DND-41 (cell line): ENCODE measurements around the gene ZNF580.

ENCODE experiments used
- CTCF ChIP-seq: IDR thresholded peaks from 2 replicates; pipeline ENCODE4 v1.5.1; 2012; ENCODE audit warnings: borderline replicate concordance, low read length, moderate library complexity, mild to moderate bottlenecking; ENCODE audit not compliant: poor library complexity, severe bottlenecking; ENCODE audit errors: extremely low read depth
- EZH2 ChIP-seq: IDR thresholded peaks from 3 replicates; pipeline ENCODE4 v1.6.1; 2012; ENCODE audit warnings: borderline replicate concordance, low read depth, mild to moderate bottlenecking, moderate library complexity, low read length, inconsistent platforms; ENCODE audit not compliant: severe bottlenecking

DNA sequence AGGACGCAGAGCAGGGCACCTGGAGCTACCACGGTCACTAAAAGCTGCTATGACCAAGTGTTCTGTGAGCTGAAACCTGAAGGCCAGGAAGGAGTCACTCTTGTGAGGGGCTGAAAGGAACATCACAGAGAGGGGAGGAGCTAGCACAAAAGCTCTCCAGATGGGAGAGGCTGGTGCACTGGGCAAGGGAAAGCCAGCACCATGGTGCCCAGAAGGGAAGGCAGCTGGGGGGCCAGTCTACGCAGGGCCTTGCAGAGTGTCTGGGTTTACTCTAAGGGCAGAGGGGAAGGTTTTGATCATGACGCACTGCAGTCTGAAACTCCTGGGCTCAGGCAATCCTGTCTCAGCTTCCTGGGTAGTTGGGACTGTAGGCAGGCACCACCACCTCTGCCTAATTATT lies 4.1 kb upstream of the ZNF580 start:
- TF ChIP-seq EZH2 = no peak
- TF ChIP-seq CTCF = no peak
